Lung (tissue), 12 donors: Measurements from ENCODE around the gene QKI. TPM values are rescaled to one million over a fixed set of nuclear protein-coding genes. Genes with fewer than 3 reads are reported as not detected.
"Not testable (repeated sequence)": the region's sequence is repeated elsewhere in the genome, so short reads cannot be mapped to it uniquely, and the experiment has no call there.

Source experiments
- ATAC-seq: fragments of 200-7000 bp; cut with Tn5 transposase; one replicate; pipeline ENCODE4 v1.9.1; 2020; ENCODE audit warnings: moderate number of reproducible peaks; ENCODE audit not compliant: insufficient read depth, low FRiP score
- DNase-seq, 3 donors: peaks; one replicate each; pipeline ENCODE4 v3.0.0-alpha.2; 2013 to 2017
- H3K27ac ChIP-seq, 2 donors: one replicate each; pipeline ENCODE4 v1.5.1; 2013; ENCODE audit warnings: mild to moderate bottlenecking in 2 of 2, moderate library complexity in 2 of 2, control low read depth in 1 of 2, inconsistent platforms in 1 of 2, low read depth in 1 of 2, low read length in 1 of 2
- H3K27me3 ChIP-seq, 3 donors: one replicate each; pipeline ENCODE4 v1.5.1; 2013; ENCODE audit warnings: low read length in 2 of 3; ENCODE audit not compliant: control insufficient read depth in 3 of 3, insufficient read depth in 3 of 3
- H3K36me3 ChIP-seq, 4 donors: one replicate each; pipeline ENCODE4 v1.5.1; 2013; ENCODE audit warnings: low read length in 4 of 4, mild to moderate bottlenecking in 1 of 4, moderate library complexity in 1 of 4; ENCODE audit not compliant: control insufficient read depth in 4 of 4, insufficient read depth in 4 of 4
- H3K4me1 ChIP-seq, 5 donors: one replicate each; pipeline ENCODE4 v1.5.1; 2013; ENCODE audit warnings: low read length in 5 of 5, mild to moderate bottlenecking in 2 of 5, moderate library complexity in 1 of 5; ENCODE audit not compliant: control insufficient read depth in 5 of 5, insufficient read depth in 5 of 5
- H3K4me3 ChIP-seq: one replicate; pipeline ENCODE4 v1.5.1; 2013; ENCODE audit warnings: mild to moderate bottlenecking, control low read depth, moderate library complexity
- H3K9ac ChIP-seq, 2 donors: one replicate each; pipeline ENCODE4 v1.5.1; 2013; ENCODE audit warnings: low read length in 2 of 2, control low read depth in 1 of 2; ENCODE audit not compliant: insufficient read depth in 1 of 2
- H3K9me3 ChIP-seq, 4 donors: one replicate each; pipeline ENCODE4 v1.5.1; 2013; ENCODE audit warnings: low read length in 3 of 4, mild to moderate bottlenecking in 1 of 4, moderate library complexity in 1 of 4; ENCODE audit not compliant: control insufficient read depth in 4 of 4, insufficient read depth in 3 of 4
- WGBS, 2 donors: extraction: QIAGEN DNeasy Blood & Tissue Kit; methylation state at CpG; one replicate each; pipeline ENCODE4 v1.1.7; 2013; 5-methylcytosine and 5-hydroxymethylcytosine counted together
- polyA plus RNA-seq, 2 donors: library from polyadenylated mRNA; stranded (reverse); fragments of 200-250 nt; gene quantifications; one replicate each; pipeline ENCODE4 v1.2.1, GENCODE V29; 2013
- total RNA-seq, 2 donors: library from RNA; depleted of rRNA in 1 of 2; stranded (reverse); fragments of >200 nt in 1 of 2; gene quantifications; one replicate each; pipeline ENCODE4 v1.2.1, GENCODE V29; 2014 to 2021
- TF ChIP-seq, protein P1 (sequence below): IDR thresholded peaks from 2 replicates; pipeline ENCODE4 v1.5.1; 2012; ENCODE audit warnings: mild to moderate bottlenecking; ENCODE audit errors: control extremely low read depth, extremely low read depth
- donor health status: control.
- donor health status: control.
- donor health status: Bipolar disorder and iron deficiency.
- donor health status: healthy.
- donor health status: DM: yes; HTN: yes; CAD: no.

Gene QKI
- total and polyA plus RNA-seq, 4 donors = 20.6 to 228 (median 114) TPM

GRCh38 chr6:163377561-163377960 is 37.0 kb upstream of the QKI start:
- H3K27me3 ChIP-seq = no peaks in the 10 kb centered on the region
- no peaks in the 10 kb centered on the region for H3K36me3 ChIP-seq
- TF ChIP-seq, protein P1, sequence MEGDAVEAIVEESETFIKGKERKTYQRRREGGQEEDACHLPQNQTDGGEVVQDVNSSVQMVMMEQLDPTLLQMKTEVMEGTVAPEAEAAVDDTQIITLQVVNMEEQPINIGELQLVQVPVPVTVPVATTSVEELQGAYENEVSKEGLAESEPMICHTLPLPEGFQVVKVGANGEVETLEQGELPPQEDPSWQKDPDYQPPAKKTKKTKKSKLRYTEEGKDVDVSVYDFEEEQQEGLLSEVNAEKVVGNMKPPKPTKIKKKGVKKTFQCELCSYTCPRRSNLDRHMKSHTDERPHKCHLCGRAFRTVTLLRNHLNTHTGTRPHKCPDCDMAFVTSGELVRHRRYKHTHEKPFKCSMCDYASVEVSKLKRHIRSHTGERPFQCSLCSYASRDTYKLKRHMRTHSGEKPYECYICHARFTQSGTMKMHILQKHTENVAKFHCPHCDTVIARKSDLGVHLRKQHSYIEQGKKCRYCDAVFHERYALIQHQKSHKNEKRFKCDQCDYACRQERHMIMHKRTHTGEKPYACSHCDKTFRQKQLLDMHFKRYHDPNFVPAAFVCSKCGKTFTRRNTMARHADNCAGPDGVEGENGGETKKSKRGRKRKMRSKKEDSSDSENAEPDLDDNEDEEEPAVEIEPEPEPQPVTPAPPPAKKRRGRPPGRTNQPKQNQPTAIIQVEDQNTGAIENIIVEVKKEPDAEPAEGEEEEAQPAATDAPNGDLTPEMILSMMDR = no peak
- H3K4me3 ChIP-seq = no peak overlapping the region
- H3K27ac ChIP-seq = no peak overlapping the region
- DNase-seq (no peak), ATAC-seq (no peak)
- 97 to 98% methylated on average over 10 of the region's 10 CpGs for WGBS, 2 donors
- no peaks in the 10 kb centered on the region for H3K9me3 ChIP-seq
- no peak overlapping the region for H3K9ac ChIP-seq
- H3K4me1 ChIP-seq = peaks cover 0 to 4% (median 0%) of the 10 kb centered on the region in 5 donors

DNA sequence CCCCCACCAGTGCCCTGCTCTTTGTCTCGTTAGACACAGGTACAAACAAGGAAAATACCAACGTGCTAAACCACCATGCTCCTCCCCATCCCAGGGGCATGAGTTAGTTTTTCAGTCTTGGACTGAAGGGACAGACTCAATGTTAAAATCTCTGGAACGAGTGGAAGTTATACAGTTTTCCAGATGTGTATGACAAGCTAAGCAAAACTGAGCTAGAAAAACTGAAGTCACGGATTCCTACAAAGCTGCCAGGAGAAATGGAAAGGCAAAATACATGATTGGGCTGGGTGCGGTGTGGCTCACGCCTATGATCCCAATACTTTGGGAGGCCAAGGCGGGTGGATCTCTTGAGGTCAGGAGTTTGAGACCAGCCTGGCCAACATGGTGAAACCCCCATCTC is 34.3 kb upstream of the QKI start:
- TF ChIP-seq, protein P1 = no peak
- DNase-seq (no peak), ATAC-seq (no peak)
- no peaks in the 10 kb centered on the region for H3K27me3 ChIP-seq
- H3K36me3 ChIP-seq = no peaks in the 10 kb centered on the region
- no peaks in the 10 kb centered on the region for H3K9me3 ChIP-seq
- H3K27ac ChIP-seq = no peak overlapping the region
- no peak overlapping the region for H3K4me3 ChIP-seq
- H3K4me1 ChIP-seq = peaks cover 0 to 4% (median 0%) of the 10 kb centered on the region in 5 donors
- no peak overlapping the region for H3K9ac ChIP-seq
- WGBS, 2 donors = 88 to 93% methylated on average over 7 of the region's 7 CpGs

- DNase-seq (no peak), ATAC-seq (no peak)
- H3K9ac ChIP-seq = no peak overlapping the region
- WGBS, 2 donors = 93 to 94% methylated on average over 8 of the region's 8 CpGs
- H3K4me1 ChIP-seq = peaks cover 0 to 4% (median 0%) of the 10 kb centered on the region in 5 donors
- no peaks in the 10 kb centered on the region for H3K36me3 ChIP-seq
- H3K4me3 ChIP-seq = no peak overlapping the region
- H3K9me3 ChIP-seq = no peaks in the 10 kb centered on the region
- TF ChIP-seq, protein P1 = no peak
- no peaks in the 10 kb centered on the region for H3K27me3 ChIP-seq
- H3K27ac ChIP-seq = no peak overlapping the region
Observed at GRCh38 chr6:163381118-163381756, 33.3 kb upstream of the QKI start.

DNA sequence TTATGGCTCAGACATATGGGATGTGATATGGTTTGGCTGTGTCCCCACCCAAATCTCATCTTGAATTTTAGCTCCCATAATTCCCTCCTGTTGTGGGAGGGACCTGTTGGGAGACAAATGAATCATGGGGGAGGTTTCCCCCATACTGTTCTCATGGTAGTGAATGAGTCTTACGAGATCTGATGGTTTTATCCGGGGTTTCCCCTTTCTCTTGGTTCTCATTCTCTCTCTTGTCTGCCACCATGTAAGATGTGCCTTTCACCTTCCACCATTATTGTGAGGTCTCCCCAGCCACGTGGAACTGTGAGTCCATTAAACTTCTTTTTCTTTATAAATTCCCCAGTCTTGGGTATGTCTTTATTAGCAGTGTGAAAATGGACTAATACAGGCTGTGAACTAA is 31.1 kb upstream of the QKI start:
- H3K36me3 ChIP-seq = not testable (repeated sequence)
- WGBS, 2 donors = 91 to 98% methylated on average over 3 of the region's 3 CpGs

More for the DNA sequence above, 31.1 kb upstream of the QKI start:
- H3K4me3 ChIP-seq, H3K27me3 ChIP-seq, DNase-seq, ATAC-seq, H3K9me3 ChIP-seq, H3K4me1 ChIP-seq, H3K27ac ChIP-seq, H3K9ac ChIP-seq: not testable (repeated sequence)
